HPDE6-E6E7 (cell line): ENCODE measurements around the gene SAV1.
A peak's percentile ranks its signal among the peaks of the same experiment; 100 is the strongest.

ENCODE experiments used
- DNase-seq: peaks from one replicate; pipeline ENCODE4 v3.0.0; 2011; ENCODE audit warnings: missing footprints; ENCODE audit errors: extremely low spot score

The SAV1 gene

DNA sequence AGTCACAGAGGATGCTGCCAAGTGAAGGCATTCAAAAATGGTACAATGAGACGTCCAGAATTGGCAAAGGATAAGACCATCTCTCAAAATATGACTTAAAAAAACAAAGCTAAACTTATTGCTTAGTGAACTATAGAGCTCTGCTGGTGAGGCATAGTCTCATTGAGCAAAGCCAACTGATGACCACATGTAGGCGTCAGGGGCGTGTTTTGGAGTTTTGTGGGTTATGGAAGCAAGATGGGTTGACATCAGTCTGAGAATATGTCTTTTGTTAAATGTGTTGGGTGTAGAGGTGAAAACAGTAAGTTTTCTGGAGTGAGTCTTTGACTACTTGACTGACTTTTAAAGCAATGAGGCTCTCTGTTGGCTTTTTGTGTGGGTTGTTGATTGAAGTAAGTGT is 60.9 kb downstream of the SAV1 start:
- no peak for DNase-seq

DNA sequence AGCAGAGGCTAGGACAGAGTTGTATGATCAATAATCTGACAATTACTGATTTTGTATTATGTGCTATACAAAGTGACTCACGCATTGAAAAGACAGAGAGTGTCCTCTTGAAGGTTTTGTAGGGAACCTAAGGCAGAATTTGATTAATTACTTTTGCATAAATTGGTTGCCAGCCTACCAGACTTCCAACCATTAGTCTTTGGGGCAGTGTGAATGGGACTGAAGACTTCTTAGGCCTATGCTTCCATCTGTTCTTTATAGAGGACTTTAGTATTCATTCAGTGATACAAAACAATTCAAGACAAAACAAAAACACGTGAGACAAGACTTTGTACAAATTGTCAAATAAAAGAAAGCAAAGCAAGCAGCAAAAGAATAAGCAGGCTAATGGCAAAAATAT is 61.6 kb downstream of the SAV1 start:
- no peak for DNase-seq

DNA sequence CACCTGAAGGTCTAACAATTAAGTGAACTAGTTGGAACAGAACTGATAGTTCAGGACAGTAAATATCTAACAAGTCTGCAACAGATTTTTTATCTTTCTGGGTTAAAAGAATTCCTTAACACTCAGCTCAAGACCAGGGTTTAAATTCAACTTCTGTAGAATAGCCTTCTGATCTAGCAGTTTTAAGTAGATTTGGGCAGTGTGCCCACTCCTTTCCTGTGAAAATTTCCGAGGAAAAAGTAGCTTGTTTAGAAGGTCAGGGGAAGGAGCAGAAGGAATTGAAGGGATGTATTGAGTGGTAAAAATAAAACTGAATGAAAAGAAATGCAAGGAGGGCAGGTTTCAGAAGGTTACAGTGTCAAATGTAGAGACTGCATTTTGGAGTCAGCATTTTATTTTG is 62.3 kb downstream of the SAV1 start:
- no peak for DNase-seq

DNA sequence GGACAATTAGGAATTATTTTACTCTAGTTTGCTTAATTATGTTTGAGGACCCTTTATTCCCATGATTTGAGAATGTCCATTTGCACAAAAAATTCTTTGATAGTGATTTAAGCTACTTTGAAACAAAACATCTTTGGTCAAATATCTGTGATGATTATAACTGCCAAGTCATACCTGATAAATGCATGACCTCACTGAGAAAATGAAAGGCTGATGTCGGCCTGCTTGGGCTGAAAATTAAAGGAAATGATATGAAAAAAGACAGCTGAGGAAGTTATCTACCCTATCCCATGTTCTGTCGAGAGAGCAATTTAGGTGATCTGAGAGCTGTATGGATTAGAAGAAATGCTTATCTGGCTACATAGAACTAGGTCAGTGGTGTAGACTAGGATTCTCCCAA is 64.5 kb downstream of the SAV1 start:
- no peak for DNase-seq

DNA sequence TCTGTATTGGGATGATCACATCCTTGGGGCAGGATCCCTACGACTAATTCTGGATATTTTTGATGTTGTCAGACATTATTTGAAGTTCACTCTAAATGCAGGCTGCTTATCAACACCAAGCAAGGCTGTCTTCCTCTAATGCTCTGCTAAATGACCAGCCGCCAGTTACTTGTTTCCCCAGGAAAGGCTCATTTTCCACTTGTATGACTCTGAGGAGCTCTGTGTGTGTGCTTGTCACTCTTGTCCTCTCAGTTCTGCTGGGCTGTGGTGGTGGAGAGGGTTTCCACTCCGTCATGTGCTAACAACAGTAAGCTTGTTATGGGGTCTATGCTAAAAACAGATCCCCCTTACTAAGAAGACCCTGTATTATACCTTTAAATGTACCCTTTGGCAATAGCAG is 66.1 kb downstream of the SAV1 start:
- DNase-seq, result no peak

DNA sequence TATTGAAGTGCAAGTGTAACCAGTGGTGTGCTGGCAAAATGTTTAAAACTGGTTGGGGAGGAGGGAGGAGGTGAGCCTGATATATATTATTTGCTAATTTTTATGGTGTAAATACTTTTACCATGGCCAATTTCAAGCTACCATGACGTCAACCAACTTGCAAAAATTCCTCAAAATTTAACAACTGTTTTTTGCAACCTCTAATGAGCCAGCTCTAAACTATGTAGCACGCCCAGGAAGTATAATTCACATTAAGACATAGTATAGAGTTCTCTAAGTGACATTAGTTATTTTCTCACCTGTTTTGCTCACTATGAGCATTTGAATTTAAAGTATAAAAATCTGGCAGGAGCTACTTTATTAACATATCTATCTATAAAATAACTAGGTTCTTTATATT is 66.7 kb downstream of the SAV1 start:
- no peak for DNase-seq

DNA sequence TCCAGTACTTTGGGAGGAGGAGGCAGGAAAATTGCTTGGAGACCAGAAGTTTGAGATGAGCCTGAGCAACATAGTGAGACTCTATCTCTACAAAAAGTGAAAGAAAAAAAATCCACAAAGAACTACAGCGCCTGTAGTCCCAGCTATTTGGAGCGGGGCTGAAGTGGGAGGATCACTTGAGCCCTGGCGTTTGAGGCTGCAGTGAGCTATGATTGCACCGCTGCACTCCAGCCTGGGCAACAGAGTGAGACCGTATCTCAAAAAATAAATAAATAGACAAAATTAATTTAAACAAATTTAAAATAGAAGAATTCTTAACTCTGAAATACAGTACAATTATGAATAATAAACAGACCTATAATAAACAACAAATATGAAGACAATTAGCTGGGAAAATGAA is 67.3 kb downstream of the SAV1 start:
- DNase-seq, result no peak

DNA sequence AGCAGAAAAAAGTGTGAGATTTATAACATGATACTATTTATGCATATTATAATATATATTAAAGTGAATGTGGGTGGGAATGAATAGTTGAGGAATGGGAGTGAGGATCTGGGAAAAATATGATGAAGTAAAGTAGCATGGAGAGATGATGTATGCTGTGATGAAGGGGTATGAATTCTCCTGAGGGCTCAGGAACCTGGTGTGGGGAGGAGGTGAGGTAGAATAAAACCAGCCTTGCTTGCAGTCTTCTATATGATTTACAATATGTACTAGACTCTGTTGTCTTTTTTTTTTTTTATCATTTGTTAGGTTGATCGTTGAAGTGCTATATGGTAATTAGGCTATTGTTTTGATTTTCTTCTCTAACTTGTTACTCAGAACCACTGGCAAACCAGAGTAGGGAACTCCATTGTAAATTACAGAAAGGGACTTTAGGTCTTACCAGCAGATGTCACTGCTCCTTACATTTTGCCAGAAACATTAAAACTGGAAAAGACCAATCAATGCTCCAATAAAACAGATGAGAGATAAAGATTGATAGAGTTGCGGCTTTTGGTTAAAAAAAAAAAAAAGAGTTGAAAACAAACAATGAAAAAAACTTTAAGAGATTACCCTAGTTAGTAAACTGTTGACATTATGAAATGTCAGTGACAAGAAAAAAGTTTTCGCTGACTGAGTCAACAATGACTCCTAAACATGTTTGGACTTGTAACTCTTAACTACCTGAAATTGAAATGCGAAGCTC is 68.2 kb downstream of the SAV1 start:
- peak; percentile 40 for DNase-seq

DNA sequence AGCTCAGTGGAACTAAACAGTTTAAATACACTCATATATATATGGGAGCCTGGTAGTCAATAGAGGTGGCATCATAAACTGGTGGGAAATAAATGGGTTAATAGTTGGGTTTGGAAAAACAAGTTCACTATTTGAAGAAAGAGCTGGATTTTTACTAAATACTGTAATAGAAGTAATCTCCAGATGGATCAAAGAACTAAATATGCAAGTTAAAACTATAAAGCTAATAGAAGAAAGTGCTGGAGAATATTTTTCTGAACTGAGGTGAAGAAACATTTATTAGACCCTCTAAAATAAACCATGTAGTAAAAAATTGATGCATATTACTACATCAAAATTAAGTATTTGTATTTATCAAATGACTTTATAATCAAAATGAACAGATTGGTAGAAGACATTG is 69.3 kb downstream of the SAV1 start:
- DNase-seq, result no peak

DNA sequence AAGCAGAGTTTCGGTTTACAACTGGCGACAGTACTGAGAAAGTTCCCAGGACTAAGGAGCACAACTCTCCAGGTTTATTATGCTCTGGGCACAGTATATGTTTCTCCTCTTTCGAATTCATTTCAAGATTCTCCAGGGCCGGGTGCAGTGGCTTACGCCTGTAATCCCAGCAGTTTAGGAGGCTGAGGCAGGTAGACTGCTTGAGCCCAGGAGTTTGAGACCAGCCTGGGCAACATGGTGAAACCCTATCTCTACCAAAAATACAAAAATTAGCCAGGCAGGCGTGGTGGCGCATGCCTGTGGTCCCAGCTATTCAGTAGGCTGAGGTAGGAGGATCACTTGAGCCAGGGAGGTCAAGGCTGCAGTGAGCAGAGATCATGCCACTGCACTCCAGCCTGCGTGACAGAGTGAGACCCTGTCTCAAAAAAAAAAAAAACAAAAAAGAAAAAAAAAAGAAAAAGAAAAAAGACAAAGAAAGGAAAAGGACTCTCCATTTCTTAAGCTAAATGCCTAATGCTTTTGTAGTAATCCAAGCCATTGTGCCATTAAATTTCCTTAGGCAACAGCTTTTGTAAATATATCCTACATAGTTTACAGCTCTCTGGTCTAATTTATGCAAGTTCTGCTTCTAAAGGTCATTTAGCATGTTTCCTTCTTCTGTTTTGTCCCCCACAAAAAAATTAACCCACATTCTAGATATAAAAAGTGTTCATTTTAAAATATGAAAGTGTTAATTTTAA is 73.4 kb downstream of the SAV1 start:
- no peak for DNase-seq

DNA sequence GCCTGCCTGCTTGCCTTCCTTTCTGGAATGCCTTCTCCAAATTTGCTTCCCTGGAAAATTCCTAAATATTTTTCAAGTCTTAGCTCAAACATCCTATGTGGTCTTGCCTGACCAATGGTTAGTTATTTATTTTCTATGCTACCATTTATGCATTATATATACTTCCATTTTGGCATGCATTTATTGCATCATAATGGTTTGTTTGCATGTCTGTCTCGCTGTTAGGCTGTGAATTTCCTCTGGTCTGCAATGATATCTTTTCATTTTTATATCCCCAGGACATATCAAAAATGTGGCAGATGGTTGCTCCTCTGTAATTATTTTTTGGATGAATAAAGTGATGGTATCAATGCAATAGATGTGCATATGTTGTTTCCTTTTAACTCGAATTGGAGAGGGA is 77.6 kb downstream of the SAV1 start:
- no peak for DNase-seq
